GDM1 (cell line): ENCODE data around the gene REM2.
"Not testable (repeated sequence)": the region's sequence is repeated elsewhere in the genome, so short reads cannot be mapped to it uniquely, and the experiment has no call there.

Experiments used
- DNase-seq: peaks from one replicate; lab custom pipeline; 2025; lab: John Stamatoyannopoulos, UW

The REM2 gene

DNA sequence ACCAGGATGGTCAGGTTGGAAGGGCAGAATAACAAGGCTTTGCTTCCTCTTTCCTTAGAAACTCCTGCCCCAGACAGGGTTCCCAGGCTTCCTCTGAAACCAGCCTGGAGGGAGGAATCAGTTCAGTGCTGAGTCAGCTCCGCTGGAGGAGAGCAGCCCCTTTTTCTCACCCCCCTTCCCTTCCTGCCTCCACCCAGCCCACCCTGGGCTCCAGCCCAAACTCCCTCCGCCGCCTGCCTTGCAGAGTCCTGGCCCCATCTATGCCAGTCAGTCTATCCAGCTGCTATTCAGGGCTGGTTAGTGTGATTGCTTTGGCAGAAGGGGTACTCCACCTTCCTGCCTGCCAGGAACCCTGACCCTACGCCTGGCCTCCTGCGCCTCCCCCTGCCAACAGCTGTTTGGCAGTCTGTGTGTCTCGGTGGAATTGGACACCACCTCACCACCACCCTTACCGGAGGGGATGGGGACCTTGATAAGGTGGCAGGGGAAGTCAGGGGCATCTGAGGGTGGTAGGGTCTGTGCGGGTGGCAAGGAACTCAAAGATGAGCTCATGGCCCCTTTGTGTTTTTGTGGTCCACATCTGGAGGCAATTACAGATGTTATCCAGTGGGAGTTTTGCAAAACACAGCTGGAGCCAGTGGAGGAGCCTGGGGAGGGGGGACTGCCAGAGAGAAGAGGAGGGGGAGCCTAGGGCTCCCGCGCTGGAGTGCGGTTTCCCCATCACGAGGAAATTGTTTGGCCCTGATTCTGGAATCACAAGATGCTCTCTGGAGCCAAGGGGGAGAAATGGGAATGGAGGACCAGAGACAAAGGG, 34.5 kb upstream of the REM2 start:
- DNase-seq = no peak

GRCh38 chr14:22849212-22849819, 33.7 kb upstream of the REM2 start:
- no peak for DNase-seq

DNA sequence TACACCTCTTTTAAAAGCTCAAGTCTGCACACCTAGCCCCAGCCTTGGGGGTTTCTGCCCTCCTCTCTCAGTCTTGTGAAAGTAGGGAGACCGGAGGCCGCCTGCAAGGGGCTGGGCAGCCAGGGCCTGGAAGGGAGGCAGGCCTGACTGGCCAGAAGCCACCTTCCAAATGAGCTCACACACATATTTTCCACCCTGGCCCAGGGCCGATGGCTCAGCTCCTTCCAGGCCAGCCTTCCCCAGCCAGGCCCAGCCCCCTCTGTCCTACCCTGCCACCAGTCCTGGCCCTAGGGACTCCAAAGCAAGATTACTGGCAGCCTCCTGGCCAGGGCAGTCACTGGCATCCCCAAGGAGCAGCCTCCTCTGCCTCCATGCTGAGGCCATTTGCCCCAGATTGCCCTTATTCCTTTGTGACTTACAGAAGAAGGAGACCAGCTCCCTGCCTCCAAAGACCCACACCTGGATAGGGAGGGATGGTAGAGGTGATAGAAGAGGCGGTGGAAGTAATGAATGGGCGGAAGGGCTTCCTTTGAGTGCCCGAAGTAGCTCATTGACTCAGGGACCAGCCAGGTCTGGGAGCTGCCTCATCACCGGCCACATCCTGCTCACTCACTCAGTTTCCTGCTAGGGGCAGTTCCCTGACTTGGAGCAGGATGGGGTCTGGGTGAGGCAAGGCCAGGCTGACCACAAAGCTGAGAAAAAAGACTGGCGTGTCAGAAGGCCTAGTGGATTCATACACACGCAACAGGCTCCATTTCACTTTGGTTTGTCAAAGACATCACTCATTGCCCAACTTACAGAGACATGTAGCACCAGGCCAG, 31.9 kb upstream of the REM2 start:
- peak; percentile 76 for DNase-seq

DNA sequence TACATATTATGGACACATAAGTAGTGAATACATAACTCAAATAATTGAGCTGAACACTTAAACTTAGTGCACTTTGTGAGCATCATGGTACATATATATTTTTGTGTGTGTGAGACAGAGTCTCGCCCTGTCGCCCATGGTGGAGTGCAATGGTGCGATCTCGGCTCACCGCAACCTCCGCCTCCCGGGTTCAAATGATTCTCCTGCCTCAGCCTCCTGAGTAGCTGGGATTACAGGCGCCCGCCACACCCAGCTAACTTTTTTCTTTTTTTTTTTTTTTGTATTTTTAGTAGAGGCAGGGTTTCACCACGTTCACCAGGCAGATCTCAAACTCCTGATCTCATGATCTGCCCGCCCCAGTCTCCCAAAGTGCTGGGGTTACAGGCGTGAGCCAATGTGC, 30.8 kb upstream of the REM2 start:
- DNase-seq = not testable (repeated sequence)

DNA sequence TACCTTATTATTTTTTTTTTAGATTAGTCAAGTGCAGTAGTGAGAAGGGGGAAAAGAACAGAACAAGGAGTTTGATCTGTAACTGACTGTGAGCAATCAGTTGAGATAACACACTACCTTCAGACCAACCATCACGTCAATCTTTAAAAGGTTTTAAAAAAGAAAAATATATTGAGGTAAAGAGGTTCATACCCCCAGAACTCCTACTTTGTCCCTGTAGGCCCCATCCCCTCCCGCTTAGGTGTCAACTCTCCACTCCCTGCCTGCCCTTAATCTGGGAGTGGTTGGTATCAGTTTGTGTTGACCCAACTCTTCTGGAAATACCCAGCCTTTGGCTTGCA, 30.5 kb upstream of the REM2 start:
- no peak for DNase-seq

- peak; percentile 79 for DNase-seq
Observed at GRCh38 chr14:22852940-22853767, 29.9 kb upstream of the REM2 start.

DNA sequence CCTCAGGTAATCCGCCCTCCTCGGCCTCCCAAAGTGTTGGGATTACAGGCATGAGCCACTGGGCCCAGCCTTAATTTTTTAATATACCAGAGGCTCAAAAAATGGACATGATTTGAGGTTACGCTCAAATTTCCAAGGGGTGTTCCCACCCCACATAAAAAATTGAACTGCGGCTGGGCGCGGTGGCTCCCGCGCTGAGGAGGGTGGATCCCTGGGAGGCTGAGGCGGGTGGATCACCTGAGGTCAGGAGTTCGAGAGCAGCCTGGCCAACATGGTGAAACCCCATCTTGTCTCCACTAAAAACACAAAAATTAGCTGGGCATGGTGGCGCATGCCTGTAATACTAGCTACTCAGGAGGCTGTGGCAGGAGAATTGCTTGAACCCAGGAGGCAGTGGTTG, 28.7 kb upstream of the REM2 start:
- DNase-seq = not testable (repeated sequence)

DNA sequence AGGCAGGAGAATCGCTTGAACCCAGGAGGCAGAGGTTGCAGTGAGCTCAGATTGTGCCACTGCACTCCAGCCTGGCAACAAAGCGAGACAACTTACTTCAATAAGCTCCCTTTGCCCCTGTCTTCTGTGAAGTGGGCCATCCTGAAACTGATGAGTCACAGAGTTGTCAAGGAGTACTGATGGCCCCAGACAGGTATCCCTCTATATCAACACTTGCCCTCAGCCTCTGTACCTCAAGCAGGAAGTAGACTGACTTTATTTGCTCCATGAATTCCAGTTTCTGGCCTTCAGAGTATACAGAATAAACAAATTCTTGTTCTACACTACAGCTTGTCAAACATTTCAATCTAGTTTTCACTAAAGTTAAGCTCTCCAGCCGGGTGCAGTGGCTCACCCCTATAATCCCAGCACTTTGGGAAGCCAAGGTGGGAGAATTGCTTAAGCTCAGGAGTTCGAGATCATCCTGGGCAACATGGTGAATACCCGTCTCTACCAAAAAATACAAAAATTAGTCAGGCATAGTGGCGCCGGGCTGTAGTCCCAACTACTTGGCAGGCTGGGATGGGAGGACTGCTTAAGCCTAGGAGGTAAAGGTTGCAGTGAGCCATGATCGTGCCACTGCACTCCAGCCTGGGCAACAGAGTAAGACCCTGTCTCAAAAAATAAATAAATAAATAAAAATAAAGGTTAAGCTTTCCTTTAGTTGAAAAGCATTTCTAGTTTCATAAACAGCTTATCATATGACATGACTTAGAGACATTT, 27.9 kb upstream of the REM2 start:
- no peak for DNase-seq

DNA sequence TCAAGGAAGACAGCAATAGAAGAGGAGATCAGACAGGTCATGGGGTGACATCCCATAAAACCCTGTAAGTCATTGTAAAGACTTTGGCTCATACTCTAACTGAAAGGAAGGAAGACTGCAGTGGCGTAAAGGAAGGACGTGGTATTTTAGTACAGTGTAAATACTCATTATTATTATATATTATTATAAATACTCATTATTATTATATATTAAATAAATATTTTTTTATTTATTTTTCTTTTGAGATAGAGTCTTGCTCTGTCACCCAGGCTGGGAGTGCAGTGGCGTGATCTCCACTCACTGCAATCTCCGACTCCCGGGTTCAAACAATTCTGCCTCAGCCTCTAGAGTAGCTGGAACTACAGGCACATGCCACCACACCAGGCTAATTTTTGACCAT, 26.6 kb upstream of the REM2 start:
- no peak for DNase-seq

- DNase-seq = not testable (repeated sequence)
Observed at GRCh38 chr14:22860377-22860776, 22.6 kb upstream of the REM2 start.

DNA sequence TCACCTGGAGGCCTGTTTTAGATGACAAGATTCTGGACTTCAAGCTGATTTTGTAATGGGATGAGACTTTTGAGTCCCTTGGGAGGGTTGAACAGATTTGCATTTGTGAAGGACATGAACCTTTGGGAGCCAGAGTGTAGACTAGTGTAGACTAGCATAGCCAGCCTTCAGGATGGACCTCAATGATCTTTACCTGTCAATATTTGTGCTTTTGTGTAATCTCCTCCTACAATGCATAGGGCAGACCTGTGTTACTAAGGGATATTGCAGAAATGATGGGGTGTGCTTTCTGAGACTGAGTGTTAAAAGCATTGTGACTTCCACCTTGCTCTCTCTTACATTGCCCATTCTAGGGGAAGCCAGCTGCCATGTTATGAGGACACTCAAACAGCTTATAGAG, 21.4 kb upstream of the REM2 start:
- DNase-seq = no peak

- no peak for DNase-seq
Observed at GRCh38 chr14:22864979-22865378, 18.0 kb upstream of the REM2 start.

DNA sequence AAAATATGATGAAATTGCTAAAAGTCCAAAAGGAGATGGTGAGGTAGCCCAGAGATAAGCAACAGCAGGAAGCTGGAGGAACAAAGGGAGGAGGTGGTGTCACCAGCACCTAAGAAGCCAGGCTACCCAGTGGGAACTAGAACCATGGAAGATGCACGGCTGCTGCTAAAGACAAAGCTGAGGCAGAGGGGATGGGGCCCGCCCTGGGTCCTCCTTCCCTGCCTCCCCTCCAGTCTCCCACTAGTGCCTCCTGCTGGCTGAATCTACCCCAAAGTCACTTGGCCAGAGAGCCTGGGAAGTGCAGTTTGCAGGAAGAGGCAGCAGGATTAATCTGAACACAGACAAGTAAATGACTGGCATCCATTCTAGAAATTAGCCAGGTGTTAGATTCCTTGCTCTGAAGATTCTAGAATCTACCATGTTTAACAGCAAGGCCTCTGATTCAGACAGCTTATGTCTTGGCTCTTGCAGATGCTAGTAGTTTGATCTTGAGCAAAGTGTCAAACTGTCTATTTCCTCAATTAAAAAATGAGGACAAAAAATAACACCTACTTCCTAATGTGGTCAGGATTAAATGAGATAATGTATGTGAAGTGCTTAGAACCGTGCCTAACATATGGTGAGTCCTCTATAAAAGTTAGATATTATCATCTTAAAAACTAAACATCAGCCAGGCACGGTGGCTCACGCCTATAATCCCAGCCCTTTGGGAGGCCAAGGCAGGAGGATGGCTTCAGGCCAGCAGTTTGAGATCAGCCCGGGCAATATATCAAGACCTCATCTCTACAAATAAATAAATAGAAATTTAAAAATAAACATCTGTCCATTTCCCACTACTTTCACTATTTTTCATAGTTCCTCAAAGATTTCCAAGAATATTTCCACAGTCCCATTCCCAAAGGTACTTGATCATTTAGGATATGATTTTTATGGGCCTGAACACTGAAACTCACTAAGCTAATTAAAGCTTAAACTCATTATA, 17.3 kb upstream of the REM2 start:
- no peak for DNase-seq

DNA sequence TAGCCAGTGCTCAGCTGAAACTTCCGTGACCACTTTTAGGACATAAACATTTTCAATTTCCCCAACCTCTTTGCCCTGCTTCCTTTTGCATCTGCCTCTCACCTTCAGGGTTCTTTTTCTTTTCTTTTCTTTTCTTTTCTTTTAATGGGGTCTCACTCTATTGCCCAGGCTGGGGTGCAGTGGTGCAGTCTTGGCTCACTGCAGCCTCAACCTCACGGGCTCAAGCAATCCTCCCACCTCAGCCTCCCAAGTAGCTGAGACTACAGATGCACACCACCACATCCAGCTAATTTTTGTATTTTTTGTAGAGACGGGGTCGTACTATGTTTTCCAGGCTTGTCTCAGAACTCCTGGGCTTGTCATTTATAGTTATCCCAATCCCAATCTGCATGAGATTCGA, 16.1 kb upstream of the REM2 start:
- DNase-seq = no peak

DNA sequence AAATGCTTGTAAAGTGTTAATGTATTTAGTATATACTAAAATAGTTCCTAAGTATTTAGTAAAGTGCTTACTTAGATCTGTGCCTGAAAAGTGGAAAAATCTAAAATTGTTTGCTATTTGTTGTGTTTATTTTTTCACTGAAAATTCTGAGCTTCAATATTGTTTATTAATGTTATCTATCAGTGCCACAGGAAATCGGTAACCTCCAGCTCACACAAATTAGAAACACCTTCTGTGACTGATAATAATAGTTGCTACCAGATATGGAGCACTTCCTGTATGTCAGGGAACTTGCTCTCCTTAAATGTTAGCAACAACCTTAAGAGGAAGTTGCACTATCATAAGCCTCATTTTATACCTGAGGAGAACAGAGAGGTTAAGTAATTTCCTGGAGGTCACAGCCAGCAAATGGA, 12.2 kb upstream of the REM2 start:
- DNase-seq = no peak

GRCh38 chr14:22871224-22872032, 11.6 kb upstream of the REM2 start, which contains the start of gene LRP10:
TSS of gene LRP10 (plus strand) at chr14:22871740. CDS start at chr14:22872304, 564 bp downstream.
- peak; percentile 81 for DNase-seq

- DNase-seq = peak; percentile 55
Observed at GRCh38 chr14:22872033-22872832, 10.8 kb upstream of the REM2 start.

DNA sequence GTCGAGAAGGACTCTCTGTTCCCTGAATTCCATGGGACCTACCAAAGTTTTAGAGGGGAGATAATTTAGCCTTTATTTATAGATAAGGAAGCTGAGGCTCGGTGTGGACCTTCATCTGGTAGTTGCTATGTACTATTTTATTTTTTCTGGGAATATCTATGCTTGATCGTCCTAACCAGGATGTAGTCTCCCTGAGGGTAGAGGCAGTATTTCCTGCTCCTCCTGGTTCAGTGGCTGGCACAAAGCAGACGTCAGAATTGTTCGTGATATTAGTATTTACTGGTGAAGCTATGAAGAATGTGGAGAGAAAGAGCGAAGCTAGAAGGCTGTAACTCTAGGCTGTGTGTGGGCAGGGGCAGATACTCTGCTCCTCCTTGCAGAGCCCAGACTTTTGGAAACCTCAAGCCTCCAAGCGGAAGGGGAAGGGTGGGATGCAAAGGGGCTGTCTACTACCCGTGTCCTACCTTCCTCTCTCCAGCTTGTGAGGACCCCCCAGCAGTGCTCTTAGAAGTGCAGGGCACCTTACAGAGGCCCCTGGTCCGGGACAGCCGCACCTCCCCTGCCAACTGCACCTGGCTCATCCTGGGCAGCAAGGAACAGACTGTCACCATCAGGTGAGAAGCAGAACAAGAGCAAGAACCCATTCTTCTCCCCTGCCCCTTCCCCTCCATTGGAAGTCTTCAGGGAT, 10.0 kb upstream of the REM2 start:
- DNase-seq = no peak
